Psoas muscle (tissue), 8 donors: ENCODE results near the gene PHLPP1. TPM values are rescaled to one million over a fixed set of nuclear protein-coding genes. Genes with fewer than 3 reads are reported as not detected.

Experiments used
- ATAC-seq, 4 donors: fragments of 200-7000 bp; cut with Tn5 transposase; one replicate each; pipeline ENCODE4 v1.9.1; 2020; ENCODE audit warnings: moderate library complexity in 3 of 4, mild to moderate bottlenecking in 2 of 4
- DNase-seq, 2 donors: peaks; one replicate each; pipeline ENCODE4 v3.0.0-alpha.2; 2020
- H3K27ac ChIP-seq: fragments of 200-600 bp; one replicate; pipeline ENCODE4 v1.8.0; 2022
- H3K27me3 ChIP-seq, 3 donors: fragments of 200-600 bp in 1 of 3; one replicate each; pipeline versions ENCODE4 v1.6.1 to v1.8.0; 2013 to 2022; ENCODE audit warnings: low read length in 2 of 3, mild to moderate bottlenecking in 2 of 3, moderate library complexity in 1 of 3; ENCODE audit not compliant: insufficient read depth in 3 of 3
- H3K36me3 ChIP-seq, 2 donors: fragments of 200-600 bp in 1 of 2; one replicate each; pipeline versions ENCODE4 v1.6.1 to v1.8.0; 2013 to 2022; ENCODE audit warnings: low read depth in 1 of 2, mild to moderate bottlenecking in 1 of 2, moderate library complexity in 1 of 2; ENCODE audit not compliant: insufficient read depth in 1 of 2
- H3K4me1 ChIP-seq: fragments of 200-600 bp; one replicate; pipeline ENCODE4 v1.8.0; 2022
- H3K4me3 ChIP-seq: fragments of 200-600 bp; one replicate; pipeline ENCODE4 v1.8.0; 2022; ENCODE audit warnings: mild to moderate bottlenecking
- H3K9me3 ChIP-seq: fragments of 200-600 bp; one replicate; pipeline ENCODE4 v1.8.0; 2022
- WGBS, 3 donors: extraction: QIAGEN DNeasy Blood & Tissue Kit; methylation state at CpG; one replicate each; pipeline versions ENCODE4 v1.1.6 to v1.1.7; 2013; 5-methylcytosine and 5-hydroxymethylcytosine counted together
- intact Hi-C, 2 donors: fragments of 100-400 bp; cut with DNase I; formaldehyde crosslinking; loops; one replicate each; pipeline versions ENCODE4 v1.11.0 to v1.14.2; 2022
- polyA plus RNA-seq, 3 donors: library from polyadenylated mRNA; stranded (reverse); fragments of 200-250 nt; gene quantifications; one replicate each; pipeline ENCODE4 v1.2.3, GENCODE V29; 2013
- total RNA-seq, 4 donors: library from RNA; stranded (reverse); fragmentation: NEBNext Ultra II Directional in 2 of 4; extraction: Animal tissue kit (Norgen Biotek cat#: 25700) in 2 of 4; gene quantifications; one replicate each; pipeline versions ENCODE4 v1.2.1 to v1.2.4, GENCODE V29; 2021 to 2023
- TF ChIP-seq, protein P1 (sequence below): fragments of 200-600 bp; IDR thresholded peaks from one replicate; pipeline ENCODE4 v1.8.0; 2022; ENCODE audit warnings: antibody characterized with exemption
- donor health status: healthy with polysubstance abuse.
- donor health status: DM: no; HTN: no; CAD: no; lungs with moderate emphysema.
- donor health status: Bipolar disorder and iron deficiency.
- donor health status: healthy.
- donor health status: DM: yes; HTN: yes; CAD: no.
- donor health status: DM: no; HTN: no; CAD: no.
- donor health status: DM: no; HTN: no; CAD: no.
- donor health status: DM: yes; HTN: yes; CAD: no.

The PHLPP1 gene
- total and polyA plus RNA-seq, 7 donors, result 0.79 to 6.4 (median 3.5) TPM

DNA sequence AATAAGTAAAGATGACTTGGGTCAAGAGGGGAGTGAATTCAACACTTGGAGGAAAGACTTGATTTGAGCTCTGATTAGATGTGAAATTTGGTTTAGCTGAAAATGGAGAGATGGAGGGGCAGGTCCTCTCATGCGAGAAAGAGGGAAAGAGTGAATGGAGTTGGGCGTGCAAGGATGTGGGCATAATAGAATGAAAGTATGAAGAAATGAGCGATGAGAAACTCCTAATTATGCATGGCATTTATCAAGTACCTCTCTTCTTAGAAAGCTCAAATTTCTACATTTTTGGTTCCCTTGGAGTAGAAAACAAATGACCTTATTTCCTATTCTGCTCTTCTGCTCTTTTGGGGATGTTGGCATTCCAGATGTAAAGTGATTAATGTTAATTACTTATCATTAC lies 161.5 kb downstream of the PHLPP1 start:
- no peak overlapping the region for H3K27ac ChIP-seq
- ATAC-seq, result no peak
- WGBS, 3 donors, result 89 to 92% (median 91%) methylated on average over 3 of the region's 3 CpGs
- intact Hi-C loops, result no loop called here
- no peaks in the 10 kb centered on the region for H3K36me3 ChIP-seq
- no peaks in the 10 kb centered on the region for H3K27me3 ChIP-seq
- H3K4me1 ChIP-seq, result peaks cover 8% of the 10 kb centered on the region
- no peak for DNase-seq
- H3K9me3 ChIP-seq, result no peaks in the 10 kb centered on the region
- TF ChIP-seq, protein P1, sequence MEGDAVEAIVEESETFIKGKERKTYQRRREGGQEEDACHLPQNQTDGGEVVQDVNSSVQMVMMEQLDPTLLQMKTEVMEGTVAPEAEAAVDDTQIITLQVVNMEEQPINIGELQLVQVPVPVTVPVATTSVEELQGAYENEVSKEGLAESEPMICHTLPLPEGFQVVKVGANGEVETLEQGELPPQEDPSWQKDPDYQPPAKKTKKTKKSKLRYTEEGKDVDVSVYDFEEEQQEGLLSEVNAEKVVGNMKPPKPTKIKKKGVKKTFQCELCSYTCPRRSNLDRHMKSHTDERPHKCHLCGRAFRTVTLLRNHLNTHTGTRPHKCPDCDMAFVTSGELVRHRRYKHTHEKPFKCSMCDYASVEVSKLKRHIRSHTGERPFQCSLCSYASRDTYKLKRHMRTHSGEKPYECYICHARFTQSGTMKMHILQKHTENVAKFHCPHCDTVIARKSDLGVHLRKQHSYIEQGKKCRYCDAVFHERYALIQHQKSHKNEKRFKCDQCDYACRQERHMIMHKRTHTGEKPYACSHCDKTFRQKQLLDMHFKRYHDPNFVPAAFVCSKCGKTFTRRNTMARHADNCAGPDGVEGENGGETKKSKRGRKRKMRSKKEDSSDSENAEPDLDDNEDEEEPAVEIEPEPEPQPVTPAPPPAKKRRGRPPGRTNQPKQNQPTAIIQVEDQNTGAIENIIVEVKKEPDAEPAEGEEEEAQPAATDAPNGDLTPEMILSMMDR, result no peak
- H3K4me3 ChIP-seq, result no peak overlapping the region

DNA sequence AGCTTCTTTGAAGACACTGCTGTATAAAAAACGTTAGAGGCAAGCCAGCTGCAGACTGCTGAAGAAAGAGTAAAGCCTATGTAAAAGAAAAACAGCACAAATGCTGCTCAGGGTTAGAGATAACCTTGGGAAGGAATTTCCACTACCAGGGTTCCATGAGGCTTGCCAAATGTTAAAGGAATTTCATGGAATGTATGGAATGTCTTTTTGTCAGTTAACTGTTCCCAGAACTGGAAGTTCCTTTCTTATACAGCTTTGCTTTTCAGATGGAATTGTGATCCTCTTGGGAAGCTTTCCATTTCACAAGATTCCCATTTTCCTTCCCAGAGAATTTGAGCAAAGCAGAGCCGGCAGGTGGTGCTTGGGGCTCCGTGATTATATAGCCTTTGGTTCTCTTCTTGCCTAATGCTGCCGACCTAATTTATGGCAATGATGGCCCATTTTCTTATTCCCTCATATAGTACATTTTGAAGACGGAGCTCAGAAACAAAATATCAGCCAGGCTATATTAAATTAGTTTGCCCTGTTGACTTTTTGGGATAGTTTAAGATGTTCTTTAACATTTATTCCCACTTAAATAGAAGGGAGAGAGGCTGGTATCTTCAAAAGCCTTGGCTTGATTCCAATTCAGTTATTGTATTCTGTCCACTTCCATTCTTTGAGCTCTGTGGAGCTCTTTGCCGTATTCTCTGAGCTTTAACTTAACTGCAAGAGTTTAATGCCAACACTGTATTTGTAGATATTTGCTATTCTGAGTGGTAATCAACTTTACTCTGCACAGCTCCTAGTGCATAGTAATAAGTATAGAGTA lies 162.3 kb downstream of the PHLPP1 start:
- no peaks in the 10 kb centered on the region for H3K27me3 ChIP-seq
- peaks cover 9% of the 10 kb centered on the region for H3K4me1 ChIP-seq
- H3K36me3 ChIP-seq, result no peaks in the 10 kb centered on the region
- no peak overlapping the region for H3K4me3 ChIP-seq
- H3K9me3 ChIP-seq, result no peaks in the 10 kb centered on the region
- no peak overlapping the region for H3K27ac ChIP-seq
- 32 to 41% (median 32%) methylated on average over 6 of the region's 6 CpGs for WGBS, 3 donors
- DNase-seq, result no peak
- ATAC-seq, result no peak
- TF ChIP-seq, protein P1, result no peak
- intact Hi-C loops, result no loop called here

DNA sequence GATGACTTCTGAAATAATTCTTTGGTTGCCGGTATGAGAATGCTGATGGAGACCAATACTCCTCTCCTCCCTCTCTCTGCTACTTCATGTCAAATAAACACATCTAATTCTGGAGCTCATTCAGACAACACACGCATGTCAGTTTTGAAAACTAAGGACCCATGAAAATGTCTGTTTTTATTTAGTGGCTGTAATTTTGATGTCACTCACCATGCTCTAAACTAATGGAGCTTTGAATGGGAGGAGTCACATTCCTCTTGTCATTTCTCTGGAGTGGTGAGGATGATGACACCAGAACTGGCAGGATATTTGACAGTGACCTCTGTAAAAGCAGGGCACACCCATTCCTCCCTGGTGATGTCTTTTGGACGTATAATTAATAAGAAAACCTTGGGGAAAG lies 163.0 kb downstream of the PHLPP1 start:
- TF ChIP-seq, protein P1, result no peak
- Histone ChIP-seq H3K36me3 (no peaks in the 10 kb centered on the region), H3K4me1 (peaks cover 9% of the 10 kb centered on the region), H3K4me3 (no peak overlapping the region), H3K9me3 (no peaks in the 10 kb centered on the region), H3K27me3 (no peaks in the 10 kb centered on the region), H3K27ac (no peak overlapping the region)
- 55 to 68% (median 63%) methylated on average over 3 of the region's 3 CpGs for WGBS, 3 donors
- peak in 1 of 4 donors; percentile 49 for ATAC-seq
- intact Hi-C loops, result no loop called here
- DNase-seq, result no peak

DNA sequence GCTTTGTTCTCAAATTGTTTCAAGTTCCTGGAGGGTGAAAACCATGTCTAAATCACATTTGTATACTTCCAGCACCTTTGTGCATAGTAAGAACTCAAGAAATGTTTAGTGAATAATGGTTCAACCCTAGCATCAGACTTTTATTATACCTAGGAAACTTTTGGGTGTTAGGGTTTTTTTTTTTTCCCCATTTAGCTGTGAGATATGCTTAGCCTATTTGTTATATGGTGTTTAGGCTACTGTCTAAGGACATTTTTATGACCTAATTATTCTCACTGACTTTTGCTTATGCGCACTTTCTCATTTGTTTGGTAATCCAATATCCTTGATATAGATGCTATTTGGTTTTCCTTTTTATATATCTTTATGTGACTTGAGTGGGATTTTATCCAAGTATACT lies 164.7 kb downstream of the PHLPP1 start:
- Histone ChIP-seq H3K27me3 (no peaks in the 10 kb centered on the region), H3K4me3 (no peak overlapping the region), H3K36me3 (no peaks in the 10 kb centered on the region), H3K4me1 (peaks cover 9% of the 10 kb centered on the region), H3K9me3 (no peaks in the 10 kb centered on the region), H3K27ac (no peak overlapping the region)
- ATAC-seq (no peak), DNase-seq (no peak)
- TF ChIP-seq, protein P1, result no peak
- intact Hi-C loops, result no loop called here
- WGBS, 3 donors, result 99 to 100% (median 100%) methylated on average over 1 of the region's 1 CpG
